Measurements from ENCODE around the gene TBC1D3B.
A peak's percentile ranks its signal among the peaks of the same experiment; 100 is the strongest.

The TBC1D3B gene

DNA sequence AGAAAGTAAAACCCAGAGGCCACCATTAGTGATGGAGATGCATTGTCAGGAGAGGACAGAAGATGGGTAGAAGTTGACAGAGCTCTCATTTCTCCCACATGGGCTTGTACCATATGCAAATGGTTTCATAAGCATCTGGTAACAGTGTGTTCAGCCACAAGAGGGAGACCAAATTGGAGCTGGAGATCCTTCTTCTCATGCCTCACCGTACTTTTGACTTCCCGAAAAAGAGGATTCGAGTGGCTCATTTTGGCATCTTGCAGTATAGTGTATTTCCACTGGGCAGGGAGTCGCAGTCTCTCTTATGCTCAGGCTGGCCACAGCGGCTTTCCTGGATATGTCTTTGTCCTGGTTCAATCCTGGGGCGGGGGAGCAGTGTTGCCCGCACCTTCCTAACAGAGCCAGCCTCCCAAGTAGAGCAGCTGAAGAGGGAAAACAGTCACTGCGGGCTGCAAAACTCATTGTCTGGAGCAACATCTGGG, 23.8 kb downstream of the TBC1D3B start:
- no peak overlapping the region for H3K4me3 ChIP-seq (ENCODE audit: low read depth, low read length)
- TF ChIP-seq, protein P1, sequence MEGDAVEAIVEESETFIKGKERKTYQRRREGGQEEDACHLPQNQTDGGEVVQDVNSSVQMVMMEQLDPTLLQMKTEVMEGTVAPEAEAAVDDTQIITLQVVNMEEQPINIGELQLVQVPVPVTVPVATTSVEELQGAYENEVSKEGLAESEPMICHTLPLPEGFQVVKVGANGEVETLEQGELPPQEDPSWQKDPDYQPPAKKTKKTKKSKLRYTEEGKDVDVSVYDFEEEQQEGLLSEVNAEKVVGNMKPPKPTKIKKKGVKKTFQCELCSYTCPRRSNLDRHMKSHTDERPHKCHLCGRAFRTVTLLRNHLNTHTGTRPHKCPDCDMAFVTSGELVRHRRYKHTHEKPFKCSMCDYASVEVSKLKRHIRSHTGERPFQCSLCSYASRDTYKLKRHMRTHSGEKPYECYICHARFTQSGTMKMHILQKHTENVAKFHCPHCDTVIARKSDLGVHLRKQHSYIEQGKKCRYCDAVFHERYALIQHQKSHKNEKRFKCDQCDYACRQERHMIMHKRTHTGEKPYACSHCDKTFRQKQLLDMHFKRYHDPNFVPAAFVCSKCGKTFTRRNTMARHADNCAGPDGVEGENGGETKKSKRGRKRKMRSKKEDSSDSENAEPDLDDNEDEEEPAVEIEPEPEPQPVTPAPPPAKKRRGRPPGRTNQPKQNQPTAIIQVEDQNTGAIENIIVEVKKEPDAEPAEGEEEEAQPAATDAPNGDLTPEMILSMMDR (IDR thresholded peaks at IDR 0.05; ENCODE audit: low read depth, low read length): no peak

DNA sequence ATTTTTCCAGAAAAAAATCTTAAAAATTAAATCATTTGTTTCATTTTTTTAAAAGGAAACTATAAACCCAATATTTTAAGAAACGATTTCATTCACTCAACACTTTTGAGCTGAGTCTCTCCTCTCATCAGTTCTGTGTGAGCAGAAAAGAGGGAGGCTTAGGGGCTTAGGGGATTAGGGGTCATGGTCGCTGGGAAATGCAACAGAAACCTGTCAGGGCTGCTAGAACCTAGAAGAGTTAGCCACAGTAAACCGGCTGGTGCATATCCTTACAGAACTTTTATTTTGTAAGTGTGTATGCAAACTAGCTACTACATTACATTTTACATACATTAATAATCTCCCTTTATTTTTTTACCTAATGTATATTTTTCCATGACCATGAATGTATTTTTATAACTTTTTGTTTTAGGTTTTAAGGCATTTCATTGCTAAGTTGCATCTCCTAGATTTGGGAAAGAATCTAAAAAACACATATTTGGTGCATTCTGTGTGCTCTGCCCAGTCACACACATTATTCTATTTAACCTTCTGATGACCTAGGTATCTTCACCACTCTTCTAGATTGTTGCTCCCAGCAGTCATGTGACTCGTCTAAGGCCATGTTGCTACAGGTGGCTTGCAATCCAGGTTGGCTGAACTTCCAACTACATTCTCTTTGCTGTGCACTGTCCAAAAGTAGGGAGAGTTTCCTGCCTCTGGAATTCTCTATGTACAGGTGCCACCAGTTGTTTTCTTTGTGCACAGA, 24.4 kb downstream of the TBC1D3B start:
- TF ChIP-seq, protein P1 (IDR thresholded peaks at IDR 0.05; ENCODE audit: low read depth, low read length): no peak
- no peak overlapping the region for H3K4me3 ChIP-seq (ENCODE audit: low read depth, low read length)

DNA sequence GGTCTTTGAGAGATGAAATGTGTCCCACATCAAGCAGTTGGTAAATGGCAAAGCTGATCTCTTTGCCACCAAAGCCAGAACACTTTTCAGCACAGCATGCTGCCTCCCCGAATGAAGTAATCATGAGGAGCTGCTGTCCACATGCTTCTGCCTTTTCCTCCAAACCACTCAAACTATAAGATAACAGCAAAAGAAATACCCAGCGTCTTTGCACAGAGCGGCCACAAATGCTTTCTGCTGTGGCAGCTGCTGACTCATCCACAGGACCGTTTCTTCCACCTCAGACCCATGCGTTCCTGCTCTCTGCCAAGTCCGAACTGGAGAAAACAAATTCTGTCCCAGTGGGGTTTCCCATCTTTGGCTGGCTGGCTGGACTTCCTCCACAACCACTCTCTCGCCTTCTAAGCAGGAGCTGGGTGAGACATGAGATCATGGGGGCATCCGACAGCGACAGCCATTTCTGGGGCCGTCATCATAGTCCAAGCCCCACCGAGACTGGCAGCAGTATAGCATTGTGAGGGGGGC, 27.1 kb downstream of the TBC1D3B start:
- H3K4me3 ChIP-seq (ENCODE audit: low read depth, low read length): no peak overlapping the region
- TF ChIP-seq, protein P1 (IDR thresholded peaks at IDR 0.05; ENCODE audit: low read depth, low read length): no peak

DNA sequence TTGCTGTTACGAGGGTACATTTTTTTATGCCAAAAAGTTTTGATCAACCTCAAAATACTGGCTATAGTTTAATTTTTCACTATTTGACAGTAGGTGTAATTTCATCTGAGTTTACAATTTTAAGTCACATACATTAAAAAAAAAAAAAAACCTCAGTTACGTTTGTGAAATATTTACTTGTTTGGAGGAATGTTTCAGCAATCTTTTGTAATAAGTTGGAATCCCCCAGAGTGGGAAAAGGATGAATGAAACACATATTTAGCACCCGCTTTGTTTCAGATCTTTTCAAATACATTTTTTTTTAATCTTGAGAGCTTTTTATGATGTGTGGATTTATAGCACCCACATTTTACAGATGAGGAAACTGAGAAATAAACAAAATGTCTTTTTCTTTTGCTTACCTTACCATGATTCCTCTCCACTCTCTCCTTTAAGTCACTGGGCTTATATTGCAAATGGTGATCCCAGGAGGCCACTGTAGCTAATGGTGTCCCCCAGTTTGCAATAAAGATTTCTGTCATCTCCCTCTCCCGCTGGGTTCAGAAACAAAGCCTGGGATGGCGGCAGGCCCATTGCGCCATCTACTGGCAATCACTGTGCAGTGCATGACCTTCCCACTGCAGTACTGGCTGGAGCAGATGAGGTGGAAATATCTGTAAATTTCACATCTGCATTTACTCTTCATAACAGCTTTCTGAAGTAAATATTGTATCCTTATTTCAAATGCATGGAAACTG, 27.7 kb downstream of the TBC1D3B start:
- no peak overlapping the region for H3K4me3 ChIP-seq (ENCODE audit: low read depth, low read length)
- TF ChIP-seq, protein P1 (IDR thresholded peaks at IDR 0.05; ENCODE audit: low read depth, low read length): peak; percentile 100

DNA sequence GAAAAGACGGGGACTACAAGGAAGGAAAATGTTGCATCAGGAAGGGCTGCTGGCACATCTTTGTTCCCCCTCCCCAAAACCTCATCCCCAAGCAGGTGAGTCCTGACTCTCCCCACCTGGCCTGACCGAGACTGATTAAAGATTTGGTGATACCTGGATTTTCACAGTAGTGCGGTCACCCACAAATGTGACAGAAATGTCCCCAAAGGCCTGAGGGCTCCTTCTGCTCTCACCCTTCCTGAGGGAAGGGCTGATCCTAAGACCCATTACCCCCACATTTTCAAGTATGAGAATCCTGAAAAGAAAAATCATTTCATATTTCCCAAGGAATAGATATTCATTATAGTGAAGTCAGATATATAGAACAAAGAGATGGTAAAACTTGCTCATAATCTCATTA, 28.8 kb downstream of the TBC1D3B start:
- H3K4me3 ChIP-seq (ENCODE audit: low read depth, low read length): no peak overlapping the region
- TF ChIP-seq, protein P1 (IDR thresholded peaks at IDR 0.05; ENCODE audit: low read depth, low read length): no peak

DNA sequence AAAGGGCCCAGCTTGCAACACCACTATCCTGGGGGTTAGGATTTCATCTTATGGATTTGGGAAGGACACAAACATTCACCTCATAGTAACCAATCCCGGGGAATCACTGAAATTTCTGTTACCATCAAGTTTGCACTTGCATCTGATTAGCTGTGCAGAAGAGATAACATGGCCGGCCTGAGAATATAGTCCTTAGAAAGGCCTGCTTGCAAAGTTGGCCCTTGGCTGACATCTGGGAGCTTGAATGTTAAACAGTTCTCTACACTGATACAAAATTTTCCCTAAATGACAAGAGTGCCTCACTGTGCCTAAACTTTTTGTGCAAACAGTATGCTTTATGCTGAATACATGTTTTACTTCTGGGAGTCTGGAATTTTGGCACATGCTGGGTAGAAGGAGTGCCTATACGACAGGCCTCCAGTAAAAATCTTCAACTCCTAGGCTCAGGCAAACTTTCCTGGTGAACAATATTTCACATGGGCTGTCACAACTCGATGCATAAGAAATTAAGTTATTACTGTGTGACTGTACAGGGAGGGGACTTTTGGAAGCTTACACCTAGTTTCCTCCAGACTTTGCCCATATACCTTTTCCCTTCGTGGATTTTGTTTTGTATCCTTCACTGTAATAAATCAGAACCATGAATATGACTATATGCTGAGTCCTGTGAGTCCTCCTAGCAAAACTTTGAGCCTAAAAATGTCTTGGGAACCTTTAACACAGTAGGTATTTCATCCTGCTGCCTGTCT, 31.3 kb downstream of the TBC1D3B start:
- no peak overlapping the region for H3K4me3 ChIP-seq (ENCODE audit: low read depth, low read length)
- TF ChIP-seq, protein P1 (IDR thresholded peaks at IDR 0.05; ENCODE audit: low read depth, low read length): no peak

Data from WI38 (cell line).